Measurements from ENCODE around the gene NPEPPS. TPM values are rescaled to one million over a fixed set of nuclear protein-coding genes. Genes with fewer than 3 reads are reported as not detected.

The NPEPPS gene
- total and polyA plus RNA-seq, 9 donors: 55.2 to 178 (median 104) TPM

- no peaks in the 10 kb centered on the region for H3K4me1 ChIP-seq (ENCODE audit: insufficient read depth)
- DNase-seq: no peak
- TF ChIP-seq POLR2A (IDR thresholded peaks at IDR 0.05) (no peak), CTCF (IDR thresholded peaks at IDR 0.05) (peak; percentile 65 to 73 (median 69))
- 64 to 70% (median 66%) methylated on average over 8 of the region's 8 CpGs for WGBS, 3 donors
- H3K27me3 ChIP-seq: no peaks in the 10 kb centered on the region
- H3K9me3 ChIP-seq: no peaks in the 10 kb centered on the region
- no peak overlapping the region for H3K27ac ChIP-seq
- no peaks in the 10 kb centered on the region for H3K36me3 ChIP-seq
- H3K4me3 ChIP-seq: no peak overlapping the region
- intact Hi-C loops (cut with DNase I): loop anchor here in 3 of 4 donors (5.0 to 10.0 kb wide), 3 partner anchors 101 to 389 kb away; no protein-coding TSS in a partner anchor
Measured at GRCh38 chr17:47615766-47616424, 85.0 kb downstream of the NPEPPS start.

GRCh38 chr17:47618410-47618809 lies 87.5 kb downstream of the NPEPPS start:
- TF ChIP-seq EP300 (IDR thresholded peaks at IDR 0.05): no peak
- no peak for TF ChIP-seq CTCF (IDR thresholded peaks at IDR 0.05)
- no peak for TF ChIP-seq POLR2A (IDR thresholded peaks at IDR 0.05)
- DNase-seq: no peak
- WGBS, 3 donors: 45 to 52% (median 52%) methylated on average over 4 of the region's 4 CpGs
- no peaks in the 10 kb centered on the region for H3K36me3 ChIP-seq
- no peaks in the 10 kb centered on the region for H3K9me3 ChIP-seq
- H3K27ac ChIP-seq: no peak overlapping the region
- H3K4me3 ChIP-seq: no peak overlapping the region
- intact Hi-C loops (cut with DNase I): loop anchor here in 3 of 4 donors (5.0 to 10.0 kb wide), 3 partner anchors 104 to 391 kb away; no protein-coding TSS in a partner anchor
- no peaks in the 10 kb centered on the region for H3K27me3 ChIP-seq
- H3K4me1 ChIP-seq (ENCODE audit: insufficient read depth): peaks cover 4% of the 10 kb centered on the region

- TF ChIP-seq POLR2A (IDR thresholded peaks at IDR 0.05): no peak
- no peak for TF ChIP-seq EP300 (IDR thresholded peaks at IDR 0.05)
- TF ChIP-seq CTCF (IDR thresholded peaks at IDR 0.05): no peak
- no peak for DNase-seq
- Histone ChIP-seq H3K27ac (no peak overlapping the region), H3K9me3 (no peaks in the 10 kb centered on the region), H3K4me3 (no peak overlapping the region), H3K36me3 (no peaks in the 10 kb centered on the region), H3K27me3 (no peaks in the 10 kb centered on the region), H3K4me1 (ENCODE audit: insufficient read depth) (peaks cover 4% of the 10 kb centered on the region)
- intact Hi-C loops (cut with DNase I): no loop called here
- 44 to 54% (median 48%) methylated on average over 3 of the region's 3 CpGs for WGBS, 3 donors
Measured at GRCh38 chr17:47620503-47621245, 89.8 kb downstream of the NPEPPS start.

GRCh38 chr17:47621293-47622179 lies 90.6 kb downstream of the NPEPPS start:
- DNase-seq: peak; percentile 35 to 61 (median 47)
- H3K9me3 ChIP-seq: no peaks in the 10 kb centered on the region
- H3K4me3 ChIP-seq: no peak overlapping the region
- no peak overlapping the region for H3K27ac ChIP-seq
- peaks cover 4% of the 10 kb centered on the region for H3K4me1 ChIP-seq (ENCODE audit: insufficient read depth)
- H3K27me3 ChIP-seq: no peaks in the 10 kb centered on the region
- 11 to 16% (median 14%) methylated on average over 9 of the region's 9 CpGs for WGBS, 3 donors
- intact Hi-C loops (cut with DNase I): no loop called here
- no peak for TF ChIP-seq POLR2A (IDR thresholded peaks at IDR 0.05)
- TF ChIP-seq EP300 (IDR thresholded peaks at IDR 0.05): no peak
- no peak for TF ChIP-seq CTCF (IDR thresholded peaks at IDR 0.05)
- H3K36me3 ChIP-seq: no peaks in the 10 kb centered on the region

Data from ovary (tissue), 9 donors.